A549 (cell line): ENCODE data around the gene TMEM196. TPM values are rescaled to one million over a fixed set of nuclear protein-coding genes. Genes with fewer than 3 reads are reported as not detected.

Experiments used
- ATAC-seq, 2 experiments: fragments of 200-7000 bp in 1 of 2; fragments of >200 bp in 1 of 2; cut with Nextera tagmentation in 1 of 2; cut with Tn5 transposase in 1 of 2; 3 replicates each; pipeline versions ENCODE4 v1.8.0 to v1.9.1; 2018 to 2020; ENCODE audit warnings: mild to moderate bottlenecking in 1 of 2, moderate library complexity in 1 of 2
- CTCF ChIA-PET: fragments of 300-600 bp; sonication (Branson Sonifier 250); formaldehyde crosslinking; extraction: SDS; loops from one replicate; lab custom pipeline; 2021; ENCODE audit warnings: antibody characterized with exemption, inconsistent platforms; lab: Yijun Ruan, JAX
- POLR2A ChIA-PET: fragments of 350-600 bp; formaldehyde crosslinking; extraction: SDS; loops from one replicate; lab custom pipeline; 2021; ENCODE audit warnings: antibody characterized with exemption, inconsistent platforms; lab: Yijun Ruan, JAX
- DNase-seq, 2 experiments: peaks; one replicate each; pipeline versions ENCODE4 v3.0.0 to v3.0.0-alpha.2; 2011 to 2016; ENCODE audit warnings: low read depth in 1 of 2, low spot score in 1 of 2
- FAIRE-seq: peaks from 2 replicates; lab custom pipeline; 2011; peaks lifted over from hg19 to GRCh38; lab: Jason Lieb, UNC
- H3K27ac ChIP-seq, 2 experiments: fragments of >200 bp; sonication (Bioruptor Twin); formaldehyde crosslinking; 3 replicates each; pipeline ENCODE4 v1.5.1; 2016 to 2017
- H3K4me1 ChIP-seq: fragments of >200 bp; sonication (Bioruptor Twin); formaldehyde crosslinking; 3 replicates; pipeline ENCODE4 v1.6.1; 2016
- H3K4me2 ChIP-seq: fragments of >200 bp; sonication (Bioruptor Twin); formaldehyde crosslinking; 3 replicates; pipeline ENCODE4 v1.6.1; 2016
- H3K4me3 ChIP-seq: fragments of >200 bp; sonication (Bioruptor Twin); formaldehyde crosslinking; 3 replicates; pipeline ENCODE4 v1.5.1; 2016
- H3K9me3 ChIP-seq: fragments of >200 bp; sonication (Bioruptor Twin); formaldehyde crosslinking; 3 replicates; pipeline ENCODE4 v1.6.1; 2016
- BCL3 ChIP-seq: fragments of >200 bp; sonication (Bioruptor Twin); formaldehyde crosslinking; IDR thresholded peaks from 3 replicates; pipeline ENCODE4 v1.6.1; 2016
- CBX2 ChIP-seq: fragments of 200-600 bp; sonication (generic); IDR thresholded peaks from 2 replicates; pipeline ENCODE4 v1.6.1; 2016; ENCODE audit warnings: low read depth, mild to moderate bottlenecking, borderline replicate concordance
- CHD2 ChIP-seq: fragments of 150-350 bp; IDR thresholded peaks from 2 replicates; pipeline ENCODE4 v1.6.1; 2014; ENCODE audit warnings: low read length; ENCODE audit not compliant: partially characterized antibody
- ESRRA ChIP-seq: fragments of 150-350 bp; IDR thresholded peaks from 2 replicates; pipeline ENCODE4 v1.6.1; 2014; ENCODE audit warnings: mild to moderate bottlenecking, low read length, borderline replicate concordance
- FOSB ChIP-seq: fragments of 250-450 bp; sonication (Bioruptor Pico); IDR thresholded peaks from 2 replicates; pipeline ENCODE4 v1.5.0; 2020; ENCODE audit warnings: mild to moderate bottlenecking, moderate library complexity
- HDAC2 ChIP-seq: fragments of 200-600 bp; sonication (generic); IDR thresholded peaks from 2 replicates; pipeline ENCODE4 v1.6.1; 2016
- HMGXB4 ChIP-seq: fragments of 250-450 bp; sonication (Bioruptor Pico); IDR thresholded peaks from 2 replicates; pipeline ENCODE4 v1.5.0; 2021; ENCODE audit warnings: mild to moderate bottlenecking, moderate library complexity, borderline replicate concordance
- HOXB5 ChIP-seq: fragments of 250-450 bp; sonication (Bioruptor Pico); IDR thresholded peaks from 2 replicates; pipeline ENCODE4 v1.5.0; 2020; ENCODE audit warnings: mild to moderate bottlenecking, moderate library complexity
- KDM1A ChIP-seq: fragments of 200-600 bp; sonication (generic); IDR thresholded peaks from 2 replicates; pipeline ENCODE4 v1.6.1; 2016; ENCODE audit warnings: low read depth, mild to moderate bottlenecking
- KDM5A ChIP-seq: fragments of 200-600 bp; sonication (generic); IDR thresholded peaks from 2 replicates; pipeline ENCODE4 v1.6.1; 2016; ENCODE audit warnings: antibody characterized with exemption, mild to moderate bottlenecking
- MAZ ChIP-seq: fragments of 150-350 bp; IDR thresholded peaks from 2 replicates; pipeline ENCODE4 v1.6.1; 2014; ENCODE audit warnings: antibody characterized with exemption, low read depth, low read length, borderline replicate concordance
- MYC ChIP-seq: IDR thresholded peaks from 2 replicates; pipeline ENCODE4 v1.6.1; 2012; ENCODE audit warnings: mild to moderate bottlenecking, inconsistent platforms, low read length, improper control_type of control experiment, borderline replicate concordance
- NFE2L2 ChIP-seq: fragments of 150-350 bp; conservative IDR thresholded peaks from 2 replicates; pipeline ENCODE4 v1.6.1; 2014; ENCODE audit warnings: low read length
- NPAS2 ChIP-seq: fragments of 250-450 bp; sonication (Bioruptor Pico); IDR thresholded peaks from 2 replicates; pipeline ENCODE4 v1.8.0; 2022; ENCODE audit warnings: mild to moderate bottlenecking, moderate library complexity, borderline replicate concordance
- POLR2A ChIP-seq: IDR thresholded peaks from 2 replicates; pipeline ENCODE4 v1.6.1; 2012; ENCODE audit warnings: mild to moderate bottlenecking, low read length
- RCOR1 ChIP-seq: fragments of 150-350 bp; IDR thresholded peaks from 2 replicates; pipeline ENCODE4 v1.6.1; 2014; ENCODE audit warnings: antibody characterized with exemption, low read length, low read depth
- SREBF2 ChIP-seq: fragments of 450-650 bp; IDR thresholded peaks from 2 replicates; pipeline ENCODE4 v1.6.1; 2014; ENCODE audit warnings: mild to moderate bottlenecking, moderate library complexity
- TFCP2L1 ChIP-seq: fragments of 250-450 bp; sonication (Bioruptor Pico); IDR thresholded peaks from 2 replicates; pipeline ENCODE4 v1.5.0; 2021; ENCODE audit warnings: mild to moderate bottlenecking
- WGBS: methylation state at CpG from one replicate; pipeline ENCODE4 v1.1.6; 2017; ENCODE audit errors: missing lambda C conversion rate; 5-methylcytosine and 5-hydroxymethylcytosine counted together
- polyA plus RNA-seq, 4 experiments: library from polyadenylated mRNA; depleted of rRNA in 3 of 4; stranded (reverse); fragments of >200 nt; fragmentation: RNase III in 1 of 4; extraction: RNeasy Plus Mini Kit Qiagen cat#74134 plus additional on column Dnase treatment in 1 of 4; gene quantifications; 2 replicates in 3 of 4; 3 replicates in 1 of 4; pipeline ENCODE4 v1.2.3, GENCODE V29; 2011 to 2017
- TF ChIP-seq, protein P1 (sequence below): IDR thresholded peaks from 2 replicates; pipeline ENCODE4 v1.6.1; 2012; ENCODE audit warnings: low read depth, borderline replicate concordance
- TF ChIP-seq, protein P2 (sequence below): IDR thresholded peaks from 2 replicates; pipeline ENCODE4 v1.6.1; 2012
- TF ChIP-seq, protein P3 (sequence below): fragments of >200 bp; sonication (Bioruptor Twin); formaldehyde crosslinking; IDR thresholded peaks from 2 replicates; pipeline ENCODE4 v1.6.1; 2016
- TF ChIP-seq, protein P4 (sequence below): fragments of 450-650 bp; IDR thresholded peaks from 2 replicates; pipeline ENCODE4 v1.6.1; 2014; ENCODE audit warnings: antibody characterized with exemption

TMEM196 gene
- polyA plus RNA-seq, 2 of the 4 experiments (the other 2 are of a cell fraction): not detected

- no peak for TF ChIP-seq SREBF2
- no peak for TF ChIP-seq RCOR1
- TF ChIP-seq BCL3: no peak
- TF ChIP-seq, protein P1, sequence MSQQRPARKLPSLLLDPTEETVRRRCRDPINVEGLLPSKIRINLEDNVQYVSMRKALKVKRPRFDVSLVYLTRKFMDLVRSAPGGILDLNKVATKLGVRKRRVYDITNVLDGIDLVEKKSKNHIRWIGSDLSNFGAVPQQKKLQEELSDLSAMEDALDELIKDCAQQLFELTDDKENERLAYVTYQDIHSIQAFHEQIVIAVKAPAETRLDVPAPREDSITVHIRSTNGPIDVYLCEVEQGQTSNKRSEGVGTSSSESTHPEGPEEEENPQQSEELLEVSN: no peak
- TF ChIP-seq FOSB (CRISPR knock-in tag): no peak
- TF ChIP-seq CHD2: no peak
- no peak for TF ChIP-seq KDM1A
- TF ChIP-seq MAZ: no peak
- no peak for TF ChIP-seq MYC
- no peak for TF ChIP-seq TFCP2L1 (CRISPR knock-in tag)
- TF ChIP-seq ESRRA: no peak
- no peak for TF ChIP-seq POLR2A
- TF ChIP-seq HDAC2: no peak
- TF ChIP-seq KDM5A: no peak
- no peak for TF ChIP-seq NPAS2 (CRISPR knock-in tag)
- FAIRE-seq (no peak), ATAC-seq (no peak), DNase-seq (no peak)
- H3K27ac ChIP-seq: no peak overlapping the region
- ChIA-PET POLR2A (no interaction called here), CTCF (interaction anchor here (0.6 to 3.5 kb wide), 5 partner anchors 38 to 847 kb away, joined by 3 to 17 read pairs (median 3); no protein-coding TSS in a partner anchor)
- no peak overlapping the region for H3K4me3 ChIP-seq
- no peak overlapping the region for H3K4me2 ChIP-seq
- no peaks in the 10 kb centered on the region for H3K9me3 ChIP-seq
- no peaks in the 10 kb centered on the region for H3K4me1 ChIP-seq
- WGBS: 83% methylated on average over 3 of the region's 3 CpGs
Measured at GRCh38 chr7:19752020-19752419, 21.4 kb downstream of the TMEM196 start.

- Histone ChIP-seq H3K4me3 (no peak overlapping the region), H3K9me3 (no peaks in the 10 kb centered on the region), H3K4me1 (no peaks in the 10 kb centered on the region), H3K27ac (no peak overlapping the region), H3K4me2 (no peak overlapping the region)
- no peak for ATAC-seq
- ChIA-PET POLR2A (no interaction called here), CTCF (interaction anchor here (1.3 to 3.5 kb wide), 3 partner anchors 35 to 849 kb away, joined by 3 to 17 read pairs (median 16); no protein-coding TSS in a partner anchor)
- FAIRE-seq: peak; percentile 59
- no peak for DNase-seq
- TF ChIP-seq MAZ: no peak
- TF ChIP-seq CHD2: no peak
- no peak for TF ChIP-seq NFE2L2
- TF ChIP-seq CBX2: no peak
- TF ChIP-seq HOXB5: no peak
- TF ChIP-seq, protein P2, sequence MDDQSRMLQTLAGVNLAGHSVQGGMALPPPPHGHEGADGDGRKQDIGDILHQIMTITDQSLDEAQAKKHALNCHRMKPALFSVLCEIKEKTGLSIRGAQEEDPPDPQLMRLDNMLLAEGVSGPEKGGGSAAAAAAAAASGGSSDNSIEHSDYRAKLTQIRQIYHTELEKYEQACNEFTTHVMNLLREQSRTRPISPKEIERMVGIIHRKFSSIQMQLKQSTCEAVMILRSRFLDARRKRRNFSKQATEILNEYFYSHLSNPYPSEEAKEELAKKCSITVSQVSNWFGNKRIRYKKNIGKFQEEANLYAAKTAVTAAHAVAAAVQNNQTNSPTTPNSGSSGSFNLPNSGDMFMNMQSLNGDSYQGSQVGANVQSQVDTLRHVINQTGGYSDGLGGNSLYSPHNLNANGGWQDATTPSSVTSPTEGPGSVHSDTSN: no peak
- TF ChIP-seq, protein P3, sequence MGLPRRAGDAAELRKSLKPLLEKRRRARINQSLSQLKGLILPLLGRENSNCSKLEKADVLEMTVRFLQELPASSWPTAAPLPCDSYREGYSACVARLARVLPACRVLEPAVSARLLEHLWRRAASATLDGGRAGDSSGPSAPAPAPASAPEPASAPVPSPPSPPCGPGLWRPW: no peak
- no peak for TF ChIP-seq HMGXB4 (CRISPR knock-in tag)
- TF ChIP-seq, protein P4, sequence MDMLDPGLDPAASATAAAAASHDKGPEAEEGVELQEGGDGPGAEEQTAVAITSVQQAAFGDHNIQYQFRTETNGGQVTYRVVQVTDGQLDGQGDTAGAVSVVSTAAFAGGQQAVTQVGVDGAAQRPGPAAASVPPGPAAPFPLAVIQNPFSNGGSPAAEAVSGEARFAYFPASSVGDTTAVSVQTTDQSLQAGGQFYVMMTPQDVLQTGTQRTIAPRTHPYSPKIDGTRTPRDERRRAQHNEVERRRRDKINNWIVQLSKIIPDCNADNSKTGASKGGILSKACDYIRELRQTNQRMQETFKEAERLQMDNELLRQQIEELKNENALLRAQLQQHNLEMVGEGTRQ: no peak
- 78% methylated on average over 4 of the region's 4 CpGs for WGBS
Measured at GRCh38 chr7:19749658-19750057, 23.8 kb downstream of the TMEM196 start.
